HUES48 (cell line): ENCODE results near the gene NUDT21.

Source experiments
- H3K27ac ChIP-seq: one replicate; pipeline ENCODE4 v1.7.0; 2013; ENCODE audit warnings: low read depth, low read length, inconsistent platforms
- H3K27me3 ChIP-seq: 2 replicates; pipeline ENCODE4 v1.6.1; 2013; ENCODE audit warnings: mild to moderate bottlenecking, low read length; ENCODE audit not compliant: control insufficient read depth, insufficient read depth
- H3K36me3 ChIP-seq: 2 replicates; pipeline ENCODE4 v1.6.1; 2013; ENCODE audit warnings: low read length; ENCODE audit not compliant: control insufficient read depth, insufficient read depth
- H3K4me1 ChIP-seq: 2 replicates; pipeline ENCODE4 v1.6.1; 2013; ENCODE audit warnings: mild to moderate bottlenecking, low read length; ENCODE audit not compliant: control insufficient read depth, insufficient read depth
- H3K4me3 ChIP-seq: 2 replicates; pipeline ENCODE4 v1.5.1; 2013; ENCODE audit warnings: mild to moderate bottlenecking, low read depth, low read length
- H3K9ac ChIP-seq: 2 replicates; pipeline ENCODE4 v1.6.1; 2013; ENCODE audit warnings: mild to moderate bottlenecking, low read depth, low read length, moderate library complexity
- H3K9me3 ChIP-seq: 2 replicates; pipeline ENCODE4 v1.6.1; 2013; ENCODE audit warnings: low read length; ENCODE audit not compliant: control insufficient read depth, insufficient read depth

The NUDT21 gene

GRCh38 chr16:56462064-56462796 is 11.1 kb upstream of the NUDT21 start:
- Histone ChIP-seq H3K9ac (no peak overlapping the region), H3K9me3 (no peaks in the 10 kb centered on the region), H3K4me3 (no peak overlapping the region), H3K36me3 (peaks cover 95% of the 10 kb centered on the region), H3K27me3 (no peaks in the 10 kb centered on the region), H3K4me1 (no peaks in the 10 kb centered on the region), H3K27ac (no peak overlapping the region)

GRCh38 chr16:56460101-56460500 is 9.0 kb upstream of the NUDT21 start:
- Histone ChIP-seq H3K27me3 (no peaks in the 10 kb centered on the region), H3K27ac (no peak overlapping the region), H3K9me3 (no peaks in the 10 kb centered on the region), H3K9ac (no peak overlapping the region), H3K36me3 (peaks cover 95% of the 10 kb centered on the region), H3K4me1 (no peaks in the 10 kb centered on the region), H3K4me3 (no peak overlapping the region)

- peaks cover 95% of the 10 kb centered on the region for H3K36me3 ChIP-seq
- H3K4me1 ChIP-seq, result no peaks in the 10 kb centered on the region
- H3K9me3 ChIP-seq, result no peaks in the 10 kb centered on the region
- no peak overlapping the region for H3K27ac ChIP-seq
- no peak overlapping the region for H3K4me3 ChIP-seq
- H3K27me3 ChIP-seq, result no peaks in the 10 kb centered on the region
- no peak overlapping the region for H3K9ac ChIP-seq
Measured at GRCh38 chr16:56457927-56458470, 6.9 kb upstream of the NUDT21 start.

GRCh38 chr16:56451753-56452689 is 889 bp upstream of the NUDT21 start:
- peak overlapping the region; percentile 91 for H3K4me3 ChIP-seq
- peaks cover 15% of the 10 kb centered on the region for H3K4me1 ChIP-seq
- peaks cover 49% of the 10 kb centered on the region for H3K36me3 ChIP-seq
- no peaks in the 10 kb centered on the region for H3K9me3 ChIP-seq
- peak overlapping the region; percentile 83 for H3K27ac ChIP-seq
- no peaks in the 10 kb centered on the region for H3K27me3 ChIP-seq
- H3K9ac ChIP-seq, result peak overlapping the region; percentile 75

GRCh38 chr16:56450275-56450985 is 702 bp downstream of the NUDT21 start:
- H3K9ac ChIP-seq, result peak overlapping the region; percentile 81
- peak overlapping the region; percentile 91 for H3K4me3 ChIP-seq
- no peaks in the 10 kb centered on the region for H3K9me3 ChIP-seq
- H3K36me3 ChIP-seq, result peaks cover 49% of the 10 kb centered on the region
- H3K27me3 ChIP-seq, result no peaks in the 10 kb centered on the region
- H3K27ac ChIP-seq, result peak overlapping the region; percentile 84
- peaks cover 15% of the 10 kb centered on the region for H3K4me1 ChIP-seq

GRCh38 chr16:56448005-56448404 is 3.1 kb downstream of the NUDT21 start:
- Histone ChIP-seq H3K4me3 (no peak overlapping the region), H3K27ac (no peak overlapping the region), H3K27me3 (no peaks in the 10 kb centered on the region), H3K36me3 (peaks cover 49% of the 10 kb centered on the region), H3K4me1 (peaks cover 18% of the 10 kb centered on the region), H3K9ac (no peak overlapping the region), H3K9me3 (no peaks in the 10 kb centered on the region)

GRCh38 chr16:56447286-56447685 is 3.8 kb downstream of the NUDT21 start:
- H3K9me3 ChIP-seq, result no peaks in the 10 kb centered on the region
- H3K9ac ChIP-seq, result no peak overlapping the region
- H3K4me3 ChIP-seq, result no peak overlapping the region
- peaks cover 12% of the 10 kb centered on the region; the same call in 1 of the 2 replicates for H3K4me1 ChIP-seq
- no peak overlapping the region for H3K27ac ChIP-seq
- H3K27me3 ChIP-seq, result no peaks in the 10 kb centered on the region
- peaks cover 53% of the 10 kb centered on the region for H3K36me3 ChIP-seq

GRCh38 chr16:56438038-56438437 is 13.1 kb downstream of the NUDT21 start:
- Histone ChIP-seq H3K9me3 (no peaks in the 10 kb centered on the region), H3K4me1 (no peaks in the 10 kb centered on the region), H3K9ac (no peak overlapping the region), H3K27me3 (no peaks in the 10 kb centered on the region), H3K4me3 (no peak overlapping the region), H3K27ac (no peak overlapping the region), H3K36me3 (peaks cover 78% of the 10 kb centered on the region)

GRCh38 chr16:56436258-56436657 is 14.9 kb downstream of the NUDT21 start:
- Histone ChIP-seq H3K36me3 (peaks cover 83% of the 10 kb centered on the region), H3K9me3 (no peaks in the 10 kb centered on the region), H3K9ac (no peak overlapping the region), H3K4me3 (no peak overlapping the region), H3K27ac (no peak overlapping the region), H3K27me3 (no peaks in the 10 kb centered on the region), H3K4me1 (no peaks in the 10 kb centered on the region)

GRCh38 chr16:56428091-56428490 is 23.0 kb downstream of the NUDT21 start:
- Histone ChIP-seq H3K27me3 (peaks cover 18% of the 10 kb centered on the region), H3K4me1 (peaks cover 12% of the 10 kb centered on the region)

More at GRCh38 chr16:56428091-56428490, 23.0 kb downstream of the NUDT21 start:
- no peak overlapping the region for H3K4me3 ChIP-seq
- no peak overlapping the region for H3K9ac ChIP-seq
- no peak overlapping the region for H3K27ac ChIP-seq
- peaks cover 34% of the 10 kb centered on the region for H3K36me3 ChIP-seq
- H3K9me3 ChIP-seq, result no peaks in the 10 kb centered on the region
